Glutamatergic neuron (in vitro differentiated cells): Measurements from ENCODE around the gene SLC7A8. TPM values are rescaled to one million over a fixed set of nuclear protein-coding genes. Genes with fewer than 3 reads are reported as not detected.

Source experiments
- DNase-seq: peaks from one replicate; pipeline ENCODE4 v3.0.0; 2022
- H3K27ac Mint-ChIP-seq: one replicate; pipeline ENCODE4 v1.8.0; 2020; ENCODE audit warnings: mild to moderate bottlenecking, mixed read lengths, inconsistent platforms; ENCODE audit not compliant: unreplicated experiment
- H3K27me3 Mint-ChIP-seq: one replicate; pipeline ENCODE4 v1.8.0; 2020; ENCODE audit warnings: mild to moderate bottlenecking, moderate library complexity, mixed read lengths, inconsistent platforms; ENCODE audit not compliant: unreplicated experiment
- H3K36me3 Mint-ChIP-seq: one replicate; pipeline ENCODE4 v1.8.0; 2020; ENCODE audit warnings: mild to moderate bottlenecking, mixed read lengths, inconsistent platforms; ENCODE audit not compliant: unreplicated experiment
- H3K4me1 Mint-ChIP-seq: one replicate; pipeline ENCODE4 v1.8.0; 2020; ENCODE audit warnings: mild to moderate bottlenecking, low read depth, mixed read lengths, inconsistent platforms; ENCODE audit not compliant: unreplicated experiment
- H3K4me3 Mint-ChIP-seq: one replicate; pipeline ENCODE4 v1.8.0; 2020; ENCODE audit warnings: mild to moderate bottlenecking, mixed read lengths, inconsistent platforms; ENCODE audit not compliant: unreplicated experiment
- H3K9me3 Mint-ChIP-seq: one replicate; pipeline ENCODE4 v1.8.0; 2020; ENCODE audit warnings: mild to moderate bottlenecking, moderate library complexity, mixed read lengths, inconsistent platforms; ENCODE audit not compliant: unreplicated experiment
- CTCF ChIP-seq: fragments of 200-600 bp; sonication (generic); IDR thresholded peaks from one replicate; pipeline ENCODE4 v1.5.0; 2021; ENCODE audit not compliant: partially characterized antibody, unreplicated experiment
- total RNA-seq: library from RNA; stranded (reverse); fragmentation: NEBNext Ultra II Directional; extraction: Animal tissue kit (Norgen Biotek cat#: 25700); gene quantifications from one replicate; pipeline ENCODE4 v1.2.1, GENCODE V29; 2021; ENCODE audit not compliant: unreplicated experiment

SLC7A8 gene
- total RNA-seq, 1 donor from 2014 or later: 7.9 TPM

DNA sequence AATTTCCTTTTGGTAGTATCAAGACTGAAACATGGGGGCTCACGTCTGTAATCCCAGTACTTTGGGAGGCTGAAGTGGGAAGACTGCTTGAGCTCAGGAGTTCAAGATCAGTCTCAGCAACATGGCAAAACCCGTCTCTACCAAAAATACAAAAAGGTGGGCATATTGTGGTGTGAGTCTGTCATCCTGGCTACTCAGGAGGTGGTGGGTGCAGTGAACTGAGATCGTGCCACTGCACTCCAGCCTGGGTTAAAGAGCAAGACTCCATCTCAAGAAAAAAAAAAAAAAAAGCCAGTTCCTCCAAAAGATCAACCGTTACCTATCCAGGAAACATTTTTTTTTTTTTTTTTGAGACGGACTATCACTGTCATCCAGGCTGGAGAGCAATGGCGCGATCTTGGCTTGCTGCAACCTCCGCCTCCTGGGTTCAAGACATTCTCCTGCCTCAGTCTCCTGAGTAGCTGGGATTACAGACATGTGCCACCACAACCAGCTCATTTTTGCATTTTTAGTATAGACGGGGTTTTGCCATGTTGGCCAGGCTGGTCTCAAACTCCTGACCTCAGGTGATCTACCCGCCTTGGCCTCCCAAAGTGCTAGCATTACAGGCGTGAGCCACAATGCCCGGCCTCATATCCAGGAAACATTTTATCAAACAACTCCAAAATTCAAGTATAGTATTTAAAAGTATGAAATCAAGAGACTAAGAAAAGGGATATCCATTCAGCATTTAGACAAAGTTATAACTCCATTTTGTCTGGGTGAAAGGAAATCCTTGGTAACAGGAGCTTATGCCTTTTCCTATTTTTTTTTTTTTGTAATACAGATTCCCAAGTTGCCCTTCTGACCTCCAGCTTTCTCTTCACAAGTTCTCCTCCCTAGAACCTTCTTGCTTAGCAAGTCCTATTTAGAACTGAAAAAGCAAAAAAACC lies 91.9 kb downstream of the SLC7A8 start:
- peaks cover 4% of the 10 kb centered on the region for H3K4me1 Mint-ChIP-seq
- no peak for TF ChIP-seq CTCF
- H3K27ac Mint-ChIP-seq: no peak overlapping the region
- H3K27me3 Mint-ChIP-seq: no peaks in the 10 kb centered on the region
- H3K4me3 Mint-ChIP-seq: peak overlapping the region; percentile 34
- H3K9me3 Mint-ChIP-seq: no peaks in the 10 kb centered on the region
- no peaks in the 10 kb centered on the region for H3K36me3 Mint-ChIP-seq
- DNase-seq: no peak

GRCh38 chr14:23090254-23090636 lies 93.2 kb downstream of the SLC7A8 start:
- DNase-seq: no peak
- Mint-ChIP-seq H3K27me3 (no peaks in the 10 kb centered on the region), H3K4me3 (no peak overlapping the region), H3K4me1 (peaks cover 4% of the 10 kb centered on the region), H3K27ac (no peak overlapping the region), H3K36me3 (no peaks in the 10 kb centered on the region), H3K9me3 (no peaks in the 10 kb centered on the region)
- TF ChIP-seq CTCF: no peak

DNA sequence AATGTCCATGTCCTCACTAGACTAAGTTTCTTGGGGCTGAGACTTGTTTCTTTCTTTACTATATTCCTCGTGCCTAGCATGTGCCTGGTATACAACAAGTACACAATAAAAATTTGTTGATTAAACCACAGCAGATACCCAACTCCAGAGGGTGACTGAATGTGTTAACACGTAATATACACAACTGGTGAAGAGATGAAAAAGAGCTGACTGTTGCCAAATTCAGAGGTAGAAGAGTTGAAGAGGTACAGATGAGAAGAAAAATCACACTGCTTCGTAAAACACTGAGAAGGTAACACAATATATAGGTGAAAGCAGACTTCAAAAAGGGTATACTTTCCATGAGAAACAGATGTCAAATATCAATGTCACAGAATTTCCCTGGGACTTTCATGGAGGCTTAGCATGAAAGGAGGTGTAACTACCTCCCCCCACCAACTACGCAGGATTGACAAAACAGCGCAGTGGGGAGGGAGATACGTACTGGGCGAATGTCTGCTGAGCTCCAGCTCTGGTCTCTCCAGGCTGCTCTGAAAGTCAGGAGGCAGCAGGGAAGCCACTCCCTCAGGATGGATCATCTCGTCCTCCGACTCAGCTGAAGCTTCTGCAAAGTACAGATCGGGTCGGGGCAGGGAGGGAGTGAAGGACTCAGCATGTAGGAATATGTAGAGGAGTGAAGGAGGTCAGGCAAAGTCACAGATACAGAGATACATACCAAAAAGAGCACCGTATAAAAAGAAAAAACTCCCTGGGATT lies 93.8 kb downstream of the SLC7A8 start:
- Mint-ChIP-seq H3K4me1 (peaks cover 4% of the 10 kb centered on the region), H3K27ac (no peak overlapping the region), H3K4me3 (no peak overlapping the region), H3K9me3 (no peaks in the 10 kb centered on the region), H3K36me3 (no peaks in the 10 kb centered on the region), H3K27me3 (no peaks in the 10 kb centered on the region)
- DNase-seq: no peak
- no peak for TF ChIP-seq CTCF

DNA sequence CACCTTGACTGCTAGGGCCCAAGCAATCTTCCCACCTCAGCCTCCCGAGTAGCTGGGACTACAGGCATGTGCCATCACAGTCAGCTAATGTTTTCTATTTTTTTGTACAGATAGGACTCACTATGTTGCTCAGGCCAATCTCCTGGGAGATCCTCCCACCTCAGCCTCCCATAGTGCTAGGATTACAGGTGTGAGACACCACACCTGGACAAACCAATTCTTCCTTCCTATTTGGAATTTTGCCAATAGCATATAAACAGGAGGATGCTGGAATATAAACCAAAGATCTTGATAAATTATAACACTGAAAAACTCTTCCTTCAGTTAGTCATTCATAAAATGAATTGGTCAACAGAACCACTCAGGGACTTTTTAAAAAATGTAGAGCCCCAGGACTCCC lies 96.9 kb downstream of the SLC7A8 start:
- TF ChIP-seq CTCF: no peak
- Mint-ChIP-seq H3K4me3 (no peak overlapping the region), H3K27ac (no peak overlapping the region), H3K36me3 (no peaks in the 10 kb centered on the region), H3K27me3 (no peaks in the 10 kb centered on the region), H3K4me1 (no peaks in the 10 kb centered on the region), H3K9me3 (no peaks in the 10 kb centered on the region)
- DNase-seq: no peak

DNA sequence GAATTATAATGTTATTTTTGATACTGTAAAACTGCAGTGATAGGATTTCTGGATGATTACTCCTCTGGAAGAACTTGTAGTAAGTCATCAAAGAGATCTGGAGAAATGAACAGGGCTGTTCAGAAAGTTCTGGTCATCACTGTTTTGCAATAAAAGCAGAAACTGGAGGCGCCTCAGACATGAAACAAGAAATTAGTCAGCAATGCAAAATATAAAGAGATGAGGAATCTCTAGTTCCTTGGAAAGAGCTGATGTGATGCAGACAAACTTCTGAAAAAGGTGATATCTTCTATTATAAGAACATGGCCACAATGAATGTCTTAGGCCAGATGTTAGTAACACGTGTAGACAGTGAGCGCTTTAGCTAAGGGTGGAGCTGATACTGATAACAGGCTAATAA lies 98.0 kb downstream of the SLC7A8 start:
- Mint-ChIP-seq H3K27ac (no peak overlapping the region), H3K27me3 (no peaks in the 10 kb centered on the region), H3K4me3 (no peak overlapping the region), H3K36me3 (peaks cover under 1% of the 10 kb centered on the region), H3K4me1 (no peaks in the 10 kb centered on the region), H3K9me3 (no peaks in the 10 kb centered on the region)
- TF ChIP-seq CTCF: no peak
- DNase-seq: no peak
